HG03066 (cell line): Measurements from ENCODE around the gene PLAGL1.
"Not testable (repeated sequence)": the region's sequence is repeated elsewhere in the genome, so short reads cannot be mapped to it uniquely, and the experiment has no call there.

Experiments
- ATAC-seq: cut with Tn5 transposase; IDR thresholded peaks from one replicate; pipeline ENCODE4 v1.9.1; 2021; ENCODE audit warnings: low read depth; ENCODE audit not compliant: unreplicated experiment

Gene PLAGL1

DNA sequence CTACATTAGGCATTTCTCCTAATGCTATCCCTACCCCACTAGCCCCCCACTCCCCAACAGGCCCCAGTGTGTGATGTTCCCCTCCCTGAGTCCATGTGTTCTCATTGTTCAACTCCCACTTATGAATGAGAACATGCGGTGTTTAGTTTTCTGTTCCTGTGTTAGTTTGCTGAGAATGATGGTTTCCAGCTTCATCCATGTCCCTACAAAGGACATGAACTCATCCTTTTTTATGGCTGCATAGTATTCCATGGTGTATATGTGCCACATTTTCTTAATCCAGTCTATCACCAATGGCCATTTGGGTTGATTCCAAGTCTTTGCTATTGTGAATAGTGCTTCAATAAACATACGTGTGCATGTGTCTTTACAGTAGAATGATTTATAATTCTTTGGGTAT is 1.6 kb upstream of the PLAGL1 start:
- ATAC-seq = not testable (repeated sequence)

DNA sequence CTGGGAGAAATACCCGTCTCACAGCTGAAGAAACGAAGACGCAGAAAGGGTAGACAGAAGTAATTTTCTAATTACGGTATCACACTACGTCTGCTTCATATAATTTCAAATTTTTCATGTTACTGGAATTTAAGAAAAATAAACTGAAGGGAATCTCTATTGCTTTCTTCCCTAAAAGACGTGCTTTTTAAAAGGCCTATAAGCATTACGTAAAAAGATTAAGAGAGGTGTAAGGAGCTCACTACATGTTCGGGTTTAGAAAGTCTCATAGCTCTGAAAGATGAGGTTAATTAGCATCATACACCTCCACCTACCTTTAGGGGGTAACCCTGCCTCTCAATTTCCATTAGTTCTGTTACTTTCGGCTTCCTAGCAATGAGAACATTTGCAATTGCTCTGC is 787 bp upstream of the PLAGL1 start:
- no peak for ATAC-seq

DNA sequence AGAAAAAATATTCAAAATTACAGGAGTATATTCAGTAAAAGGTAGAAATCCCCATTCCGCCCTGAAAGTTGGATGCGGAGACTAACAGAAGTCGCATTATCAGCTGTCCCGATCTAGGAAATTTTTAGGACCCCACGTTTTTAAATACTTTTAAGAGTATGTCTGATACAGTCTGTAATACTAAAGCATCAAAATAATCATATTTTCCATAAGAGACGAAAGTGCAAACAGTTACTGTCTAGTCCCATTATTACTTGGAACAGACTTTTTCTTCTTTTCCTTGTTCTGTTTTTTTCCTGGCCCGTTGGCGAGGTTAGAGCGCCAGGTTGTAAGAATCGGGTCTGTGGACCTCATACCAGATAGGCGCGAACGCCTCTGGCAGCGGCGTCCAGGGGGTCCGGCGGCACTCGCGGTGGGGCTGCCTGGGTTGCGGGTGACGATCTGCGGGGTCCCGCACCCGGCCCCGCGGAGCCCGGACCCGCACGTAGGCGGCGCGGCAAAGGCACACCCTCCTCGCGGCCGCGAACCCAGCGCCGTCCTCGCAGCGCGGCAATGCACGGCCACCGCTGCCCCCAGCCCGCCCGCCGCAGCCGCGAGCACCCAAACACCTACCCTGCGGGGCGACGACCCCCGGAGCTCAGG is 460 bp downstream of the PLAGL1 start:
- ATAC-seq = peak; percentile 34

DNA sequence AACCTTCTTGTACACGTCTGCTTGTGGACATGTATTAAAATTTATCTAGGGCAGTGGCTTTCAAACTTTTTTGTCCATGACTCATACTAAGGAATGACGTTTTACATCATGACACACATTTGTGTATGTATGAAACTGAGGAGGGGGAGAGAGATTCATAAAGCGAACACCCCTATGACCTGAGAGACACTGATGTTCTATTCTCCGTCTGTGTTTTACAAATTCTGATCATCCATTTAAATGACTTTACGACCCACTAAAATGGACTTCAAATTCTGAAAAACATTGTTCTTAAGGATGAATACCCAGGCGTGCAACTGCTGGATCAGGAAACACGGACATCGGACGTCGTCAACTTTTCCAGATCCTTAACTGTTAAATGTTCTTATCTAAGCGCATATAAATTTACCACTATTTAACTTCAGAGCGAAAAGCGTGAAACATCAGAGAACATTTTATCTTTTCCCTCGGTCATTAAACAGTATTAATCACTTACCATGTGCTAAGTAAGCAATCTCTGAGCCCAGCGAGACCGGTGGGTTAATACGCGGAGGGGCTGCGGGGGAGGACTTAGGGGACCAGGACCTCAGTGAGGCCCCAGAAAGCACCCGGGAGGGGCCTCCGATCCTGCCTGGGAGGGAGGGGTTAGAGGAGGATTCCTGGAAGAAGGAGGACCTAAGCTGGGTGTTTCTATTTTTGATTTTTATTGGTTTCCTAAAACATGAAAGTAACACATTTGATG is 1.2 kb downstream of the PLAGL1 start:
- no peak for ATAC-seq

DNA sequence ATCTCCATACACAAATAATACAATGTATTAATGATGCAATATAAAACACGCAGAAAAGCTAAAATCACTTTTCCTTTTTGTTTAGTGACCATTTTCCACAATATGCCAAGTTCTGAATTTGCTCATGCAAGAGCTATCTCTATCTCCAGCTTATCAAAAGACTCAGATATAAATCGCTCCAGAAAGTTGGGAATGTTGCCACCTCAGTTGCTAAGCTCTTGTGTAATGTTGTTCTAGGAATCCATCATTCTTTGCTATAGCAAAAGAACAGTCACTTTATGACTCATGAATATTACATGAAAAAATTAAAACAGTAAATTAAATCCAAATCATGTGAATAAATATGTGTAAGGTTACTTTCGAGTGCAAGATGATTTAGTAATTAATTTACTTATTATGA is 8.7 kb downstream of the PLAGL1 start:
- no peak for ATAC-seq

DNA sequence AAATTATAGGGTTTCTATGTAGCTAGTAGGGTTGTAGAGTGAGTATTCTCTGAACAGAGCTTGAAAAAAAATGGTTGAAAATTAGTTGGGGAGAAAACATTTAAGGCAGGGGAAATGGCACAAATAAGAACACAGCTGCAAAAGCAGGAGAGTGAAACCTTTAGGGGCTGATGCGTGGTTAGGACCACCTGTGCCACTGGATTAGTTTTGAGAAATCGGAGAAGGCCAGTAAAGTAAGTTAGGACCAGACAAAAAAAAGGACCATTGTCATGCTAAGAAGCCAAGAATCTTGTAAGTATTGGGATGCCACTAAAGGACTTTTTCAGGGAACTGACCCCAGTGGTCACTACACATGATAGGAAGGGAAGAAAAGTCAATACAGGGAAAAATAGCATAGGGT is 9.4 kb downstream of the PLAGL1 start:
- no peak for ATAC-seq

DNA sequence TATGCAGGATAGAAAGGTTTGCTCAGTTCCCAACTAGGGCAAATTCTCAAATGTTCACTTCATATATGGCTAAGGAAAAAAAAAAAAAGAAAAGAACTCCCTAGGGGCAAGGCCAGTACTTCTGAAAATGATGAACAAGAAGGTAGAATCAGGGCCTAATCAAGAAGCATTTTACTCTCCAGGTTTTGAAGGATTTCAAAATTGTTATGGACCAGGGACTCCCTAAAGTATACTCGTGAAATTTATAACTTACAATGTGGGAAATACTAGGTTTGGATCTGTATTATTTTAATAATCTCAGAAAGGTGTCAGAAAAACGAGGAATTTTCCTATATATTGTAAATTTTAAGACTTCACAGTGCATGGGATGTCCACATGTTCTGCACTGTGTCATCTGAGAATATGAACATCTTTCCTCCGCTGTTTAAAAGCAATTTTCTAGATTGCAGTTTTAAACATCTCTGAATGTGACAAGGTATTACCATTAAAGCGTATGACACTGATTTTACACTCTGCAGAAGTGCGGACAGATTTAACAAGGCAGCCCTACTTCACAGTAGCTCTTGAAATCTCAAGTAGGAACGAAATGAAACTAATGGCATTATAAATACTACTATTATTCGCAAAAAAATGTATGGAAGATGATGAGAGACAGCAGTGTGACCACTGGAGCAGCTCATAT is 14.0 kb downstream of the PLAGL1 start:
- no peak for ATAC-seq

DNA sequence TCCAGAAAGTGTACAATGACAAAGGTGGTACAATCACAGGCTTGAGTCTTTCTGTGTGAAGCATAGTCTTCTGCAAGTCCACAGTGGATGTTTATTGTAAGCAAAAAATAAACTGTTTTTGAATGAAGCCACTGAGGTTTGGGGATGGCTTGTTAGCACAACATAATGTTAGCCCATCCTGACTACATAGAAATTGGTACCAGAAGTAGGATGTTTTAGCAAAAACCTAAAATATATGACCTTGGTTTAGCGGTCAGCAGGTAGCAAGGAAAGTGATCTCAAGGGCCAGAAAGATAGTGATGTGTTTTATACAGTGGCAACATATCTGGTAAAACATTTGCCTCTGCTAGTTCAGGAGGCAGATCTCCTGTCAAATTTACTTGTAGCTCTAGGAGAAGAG is 15.8 kb downstream of the PLAGL1 start:
- ATAC-seq = no peak

DNA sequence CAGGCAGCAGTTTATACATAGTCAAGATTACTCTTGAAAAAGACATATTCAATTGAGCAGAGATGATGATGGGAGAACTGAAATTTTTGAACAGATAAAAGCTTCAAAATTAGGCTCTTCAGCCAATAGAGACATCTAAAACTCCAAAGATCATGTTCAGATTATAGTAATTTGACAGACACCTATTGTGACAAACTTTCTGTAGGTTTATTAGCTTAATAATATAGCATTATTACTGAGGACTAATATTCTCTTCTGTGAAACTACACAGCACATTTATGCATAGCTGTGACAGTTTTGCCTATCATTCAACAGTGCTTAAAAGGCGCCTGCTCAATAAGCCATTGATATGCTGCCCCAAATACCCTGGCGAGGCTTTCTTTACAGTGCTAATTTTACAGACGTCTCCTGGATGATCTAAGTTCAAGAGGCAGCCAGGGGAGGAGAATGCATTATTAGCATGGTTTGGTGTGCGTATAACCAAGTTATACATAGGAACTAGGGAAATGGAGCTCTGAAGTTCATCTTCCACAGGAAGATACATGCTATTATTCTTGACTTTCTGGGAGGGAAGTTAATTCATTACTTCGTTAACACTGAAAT is 21.5 kb downstream of the PLAGL1 start:
- ATAC-seq = no peak

DNA sequence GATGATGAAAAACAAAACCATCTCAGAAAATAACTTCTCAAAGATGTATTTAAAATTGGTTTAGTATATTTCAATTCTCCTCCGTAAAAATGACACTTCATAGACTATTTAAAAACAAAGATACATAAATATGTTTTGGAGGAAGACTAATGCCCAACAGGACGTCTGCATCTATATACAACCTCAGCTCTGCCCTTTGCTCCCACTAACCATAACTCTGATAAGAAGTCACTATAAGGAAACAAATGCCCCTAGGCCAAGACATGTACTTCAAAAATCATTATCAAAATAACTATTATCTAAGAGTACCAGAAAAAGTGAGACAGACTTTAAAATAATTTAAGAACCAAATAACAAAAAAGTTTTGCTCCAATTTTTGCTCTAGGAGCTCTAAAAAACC is 23.4 kb downstream of the PLAGL1 start:
- ATAC-seq = no peak

DNA sequence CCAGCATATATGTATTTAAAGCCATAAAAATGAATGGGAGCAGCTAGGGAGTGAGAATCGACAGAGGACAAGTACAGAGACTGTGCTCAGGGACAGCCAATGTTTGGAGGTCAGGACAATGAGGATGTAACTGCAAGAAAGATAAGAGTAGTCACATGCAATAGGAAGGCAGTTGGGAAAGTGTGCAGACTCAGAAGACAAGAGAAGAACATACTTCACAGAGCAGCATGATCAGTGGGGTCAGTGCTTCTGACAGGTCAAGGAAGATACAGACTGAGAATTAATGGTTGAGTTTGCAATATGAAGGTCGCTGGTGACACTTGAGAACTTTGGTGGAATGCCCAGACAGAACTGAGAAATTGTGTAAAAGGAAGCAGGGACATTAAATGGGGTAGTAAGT is 25.1 kb downstream of the PLAGL1 start:
- no peak for ATAC-seq

DNA sequence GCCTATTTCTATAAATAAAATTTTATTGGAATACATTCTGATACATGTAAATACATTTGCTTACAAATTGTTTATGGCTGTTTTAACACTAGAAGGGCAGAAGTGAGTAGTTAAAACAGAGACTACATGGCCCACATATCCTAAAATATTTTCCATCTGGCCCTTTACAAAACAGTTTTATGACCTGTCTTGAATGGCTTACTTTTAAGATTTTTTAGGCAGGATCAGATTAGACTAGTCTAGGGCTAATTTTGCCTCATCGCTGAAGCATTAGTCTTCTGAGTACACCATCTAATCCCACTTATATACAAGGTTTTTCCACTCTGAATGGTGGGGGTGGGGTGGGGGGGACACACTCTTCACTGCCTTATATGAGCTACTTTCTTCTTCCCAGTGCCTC is 27.1 kb downstream of the PLAGL1 start:
- no peak for ATAC-seq

DNA sequence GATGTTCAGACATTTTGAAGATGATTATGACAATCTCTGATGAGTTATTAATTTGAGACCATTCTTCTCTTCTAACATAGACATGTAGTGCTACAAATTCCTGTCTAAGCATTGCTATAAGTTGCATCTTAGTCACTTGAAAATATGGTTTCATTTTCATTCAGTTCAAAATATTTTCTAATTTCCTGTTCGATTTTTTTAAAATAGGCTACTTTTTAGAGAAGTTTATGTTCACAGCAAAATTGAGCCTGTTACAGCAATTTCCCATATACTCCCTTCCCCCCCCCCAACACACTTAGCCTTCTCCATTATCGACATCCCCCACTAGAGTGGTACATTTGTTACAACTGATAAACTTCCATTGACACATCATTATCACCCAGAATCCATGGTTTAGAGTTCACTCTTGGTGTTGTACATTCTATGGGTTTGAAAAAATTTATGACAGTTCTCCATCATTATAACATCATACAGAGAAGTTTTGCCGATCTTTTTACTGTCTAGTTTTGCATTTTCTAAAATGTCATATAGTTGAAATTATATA is 31.2 kb downstream of the PLAGL1 start:
- ATAC-seq = no peak

DNA sequence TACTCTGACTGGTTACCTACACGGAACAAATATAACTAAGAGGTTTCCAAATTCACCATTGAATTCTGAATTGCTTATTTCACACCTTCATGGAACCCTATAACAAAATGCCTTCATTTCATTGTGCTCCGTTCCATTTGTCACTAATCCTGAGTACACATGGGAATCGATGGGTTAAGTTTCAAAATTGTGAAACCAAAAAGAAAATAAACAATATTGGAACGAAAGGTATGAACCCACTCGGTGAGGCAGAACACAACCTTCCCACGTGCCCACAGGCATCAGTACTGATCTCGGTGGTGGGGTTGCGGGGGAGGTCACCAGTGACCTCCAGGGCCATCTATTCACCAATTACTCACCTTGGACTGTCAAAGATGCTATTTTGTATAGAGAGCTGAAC is 34.0 kb downstream of the PLAGL1 start:
- no peak for ATAC-seq

DNA sequence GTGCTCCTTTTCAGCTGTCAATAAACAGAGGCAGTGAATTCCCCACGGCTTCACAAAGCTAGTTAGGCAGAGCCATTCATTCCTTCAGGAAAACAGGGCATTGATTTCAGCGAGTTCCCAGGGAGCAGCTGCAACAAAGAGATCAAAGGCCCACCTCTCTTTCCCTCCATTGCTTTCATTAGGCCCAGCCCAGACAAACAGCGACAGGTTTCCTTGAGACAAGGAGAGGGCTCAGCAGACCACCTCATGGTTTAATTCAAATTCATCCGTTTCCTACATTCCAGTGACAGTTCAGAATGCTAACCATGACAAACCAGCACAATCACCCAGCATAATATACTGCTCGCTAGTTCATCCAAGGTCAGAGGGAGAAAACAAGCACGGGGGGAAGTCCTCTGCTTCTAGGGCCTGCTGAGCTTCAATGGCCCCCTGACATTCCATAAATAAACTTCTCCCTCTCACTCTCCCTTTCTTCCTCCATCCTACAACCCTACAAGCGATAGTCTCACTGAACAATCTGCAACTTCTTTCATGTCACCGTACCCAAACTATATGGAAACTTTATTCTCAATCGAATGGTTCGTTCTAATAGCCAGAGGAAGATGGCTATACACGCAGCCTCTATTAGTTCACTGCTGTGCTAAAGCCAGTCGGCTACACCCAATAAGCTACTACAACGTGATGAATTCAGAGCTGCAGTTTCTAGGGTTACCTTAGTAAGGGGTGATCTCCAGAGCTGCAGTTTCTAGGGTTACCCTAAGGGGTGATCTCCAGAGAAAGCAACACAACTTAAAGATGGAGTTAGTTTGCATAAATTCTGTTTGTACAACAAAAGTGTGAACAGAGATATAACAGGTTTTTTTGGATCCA is 34.7 kb downstream of the PLAGL1 start:
- no peak for ATAC-seq

DNA sequence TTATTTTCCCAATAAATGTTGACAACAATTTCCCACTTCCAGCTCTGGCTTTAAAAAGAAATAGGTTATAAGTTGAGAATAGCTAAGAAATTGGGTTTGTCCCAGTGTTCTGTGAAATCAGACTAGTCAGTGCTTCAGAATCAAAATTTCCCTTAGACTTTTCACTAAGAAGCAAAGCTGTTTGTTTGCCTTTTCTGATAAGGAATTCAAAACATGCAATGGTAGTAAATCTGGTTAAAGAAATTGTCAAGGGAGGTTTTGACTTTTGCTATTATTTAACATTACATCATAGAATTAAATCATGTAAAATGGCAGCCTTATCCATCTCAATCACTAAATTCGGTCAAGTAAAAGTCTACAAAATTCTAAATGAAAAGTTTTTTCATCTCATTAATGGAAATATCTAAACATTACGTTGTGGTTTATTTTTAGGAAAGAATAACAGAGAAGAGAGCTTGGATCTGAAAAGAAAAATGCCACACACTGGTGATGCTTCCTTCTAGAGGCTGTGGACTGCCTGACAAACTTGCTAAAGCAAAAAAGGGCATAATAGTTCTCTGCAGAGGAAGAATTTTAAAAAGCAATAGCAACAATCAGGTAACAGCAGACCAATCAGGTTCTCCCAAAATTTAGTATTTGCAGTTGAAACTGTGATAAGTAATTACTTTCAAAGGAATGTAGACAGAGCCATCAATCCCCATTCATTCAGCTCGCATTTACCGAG is 36.4 kb downstream of the PLAGL1 start:
- ATAC-seq = no peak

DNA sequence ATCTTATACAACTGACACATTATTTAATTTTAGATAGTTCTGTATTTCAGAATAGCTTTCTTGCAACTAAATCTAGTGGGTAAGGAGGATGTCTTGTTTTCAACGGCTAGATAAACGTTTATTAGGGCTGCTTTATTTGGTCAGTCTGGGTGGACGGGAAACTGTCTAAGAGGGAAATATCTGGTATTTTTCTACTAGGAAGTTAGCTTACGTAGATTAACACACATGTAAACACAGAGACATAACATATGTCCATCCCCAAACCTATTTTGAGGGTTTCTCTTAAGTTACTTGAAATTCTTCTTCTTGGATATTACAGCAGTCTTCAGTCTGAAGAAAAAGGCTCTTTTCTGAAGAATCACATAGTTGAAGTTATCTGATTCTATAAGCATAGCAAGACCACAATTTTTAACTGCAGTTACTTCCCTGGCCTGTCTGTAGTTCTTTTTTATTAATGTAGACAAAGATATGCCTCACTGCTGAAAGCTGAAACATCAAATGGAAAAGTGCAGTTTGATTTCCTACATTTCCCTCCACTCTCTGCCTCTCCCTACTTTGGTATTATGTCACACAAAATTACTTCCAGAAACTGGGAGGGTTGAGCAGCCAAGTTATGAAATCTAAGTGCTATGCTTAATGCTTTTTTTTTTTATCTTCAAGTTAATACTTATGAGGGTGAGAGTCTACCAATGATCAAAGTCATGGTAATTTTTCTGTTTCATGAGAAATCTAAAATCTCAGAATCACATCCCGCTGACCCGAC is 37.4 kb downstream of the PLAGL1 start:
- no peak for ATAC-seq

DNA sequence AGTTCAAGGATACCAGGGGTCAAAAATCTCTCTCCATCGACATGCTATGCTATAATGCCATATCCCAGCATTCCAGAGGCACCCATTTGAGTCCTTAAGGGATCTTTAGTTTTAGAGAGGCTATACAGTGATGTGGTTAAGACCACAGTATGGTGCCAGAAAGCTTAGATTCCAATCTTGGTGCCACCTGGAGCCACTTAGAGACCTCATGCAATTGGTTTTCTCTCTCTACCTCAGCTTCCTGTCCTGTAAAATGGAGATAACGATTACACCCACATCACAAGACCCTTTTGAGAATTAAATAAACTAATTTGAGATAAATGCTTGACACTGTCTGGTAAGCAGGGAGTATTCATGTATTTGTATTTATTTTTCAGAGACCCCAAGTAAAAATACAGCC is 39.0 kb downstream of the PLAGL1 start:
- ATAC-seq = no peak
